GM21381 (cell line): ENCODE results near the gene KIAA1671.

ENCODE experiments used
- ATAC-seq: cut with Tn5 transposase; IDR thresholded peaks from one replicate; pipeline ENCODE4 v1.9.1; 2021; ENCODE audit warnings: mild to moderate bottlenecking, moderate library complexity; ENCODE audit not compliant: unreplicated experiment

KIAA1671 gene

DNA sequence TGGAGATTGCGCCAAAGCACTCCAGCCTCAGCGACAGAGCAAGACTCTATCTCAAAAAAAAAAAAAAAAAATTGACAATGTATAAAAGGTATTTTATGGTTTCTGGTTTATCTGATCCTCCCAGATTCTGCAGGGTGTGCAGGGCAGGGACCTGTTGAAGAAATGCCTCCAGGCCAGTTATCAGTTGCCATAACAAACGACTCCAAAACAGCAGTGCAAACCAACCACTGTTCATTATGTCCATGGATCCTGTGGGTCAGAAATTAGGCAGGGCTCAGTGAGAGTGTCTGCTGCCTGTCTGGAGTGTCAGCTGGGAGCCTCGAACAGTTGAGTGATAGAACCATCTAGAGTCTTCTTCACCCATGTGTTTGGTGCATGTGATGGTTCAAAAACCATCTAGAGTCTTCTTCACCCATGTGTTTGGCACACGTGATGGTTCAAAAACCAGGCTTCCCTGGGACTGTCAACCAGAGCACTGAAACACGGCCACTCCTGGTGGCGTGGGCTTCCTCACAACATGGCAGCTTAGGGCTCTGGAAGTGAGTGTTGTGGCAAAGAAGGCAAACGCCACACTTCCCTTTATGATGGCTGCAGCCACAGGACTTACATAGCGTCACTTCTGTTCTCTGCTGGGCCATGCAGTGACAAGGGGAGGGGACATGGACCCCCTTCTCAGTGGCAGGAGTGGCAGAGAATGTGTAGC is 132.0 kb downstream of the KIAA1671 start:
- no peak for ATAC-seq

DNA sequence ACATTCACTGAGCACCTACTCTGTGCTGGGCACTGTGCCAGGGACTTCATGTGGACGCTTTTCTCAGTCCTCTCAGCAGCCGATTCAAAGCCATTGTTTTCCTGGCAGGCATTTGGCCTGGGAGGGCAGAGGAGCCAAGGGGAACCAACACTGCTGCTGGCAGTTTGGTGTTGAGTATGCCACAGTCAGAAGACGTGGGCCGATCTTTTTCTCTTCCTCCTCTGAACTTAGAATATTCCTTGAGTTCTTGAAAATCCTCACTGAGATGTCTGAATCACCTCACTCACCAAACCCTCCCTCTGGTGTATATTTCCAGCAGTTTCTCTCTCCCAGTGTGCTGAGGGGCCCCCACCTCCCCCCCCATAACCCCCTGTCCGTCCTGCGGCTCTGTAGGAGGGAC is 132.6 kb downstream of the KIAA1671 start:
- ATAC-seq = no peak

DNA sequence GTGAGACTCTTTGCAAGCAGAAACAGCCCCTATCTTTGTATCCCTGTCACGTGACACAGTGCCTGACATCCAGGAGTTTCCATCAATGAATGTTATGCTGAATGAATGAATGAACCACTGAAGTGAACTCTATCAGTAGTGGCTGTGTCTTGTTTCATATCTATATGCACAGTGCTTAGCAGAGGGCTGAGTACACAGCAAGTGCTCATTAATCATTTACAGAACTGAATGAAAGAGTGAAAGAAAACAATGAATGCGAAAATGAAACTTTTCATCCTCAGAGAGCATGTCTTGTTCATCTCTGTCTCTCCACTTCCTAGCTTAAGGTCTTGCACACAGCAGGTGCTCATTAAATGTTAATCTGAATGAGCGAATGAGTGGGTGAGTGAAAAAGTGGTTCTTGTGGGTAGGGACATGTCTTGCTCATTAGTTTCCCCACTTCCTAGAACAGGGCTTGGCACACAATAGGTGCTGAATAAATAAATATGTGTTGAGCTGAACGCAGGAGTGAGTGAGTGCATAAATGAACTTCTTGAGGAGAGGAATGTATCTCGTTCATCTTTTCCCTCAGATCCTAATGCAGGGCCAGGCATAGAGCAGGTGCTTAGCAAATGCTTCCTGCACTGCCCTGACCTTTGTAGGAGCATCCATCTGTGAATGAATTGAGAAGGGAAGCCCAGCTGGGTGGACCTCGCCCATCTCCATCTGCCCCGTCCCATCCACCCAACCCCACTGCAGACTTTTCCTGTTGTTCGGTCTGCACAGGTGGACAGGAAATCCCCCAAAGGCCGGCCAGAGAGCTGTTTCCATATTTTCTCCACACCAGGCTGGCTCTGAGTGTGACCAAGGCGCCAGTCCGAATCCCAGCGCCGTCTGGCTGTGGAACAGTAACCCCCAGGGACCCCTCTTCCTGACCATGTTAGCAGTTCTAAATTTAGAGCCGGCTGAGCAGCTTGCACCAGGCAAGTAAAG is 133.7 kb downstream of the KIAA1671 start:
- peak; percentile 91 for ATAC-seq

- ATAC-seq = no peak
Measured at GRCh38 chr22:25086902-25087282, 134.4 kb downstream of the KIAA1671 start.

DNA sequence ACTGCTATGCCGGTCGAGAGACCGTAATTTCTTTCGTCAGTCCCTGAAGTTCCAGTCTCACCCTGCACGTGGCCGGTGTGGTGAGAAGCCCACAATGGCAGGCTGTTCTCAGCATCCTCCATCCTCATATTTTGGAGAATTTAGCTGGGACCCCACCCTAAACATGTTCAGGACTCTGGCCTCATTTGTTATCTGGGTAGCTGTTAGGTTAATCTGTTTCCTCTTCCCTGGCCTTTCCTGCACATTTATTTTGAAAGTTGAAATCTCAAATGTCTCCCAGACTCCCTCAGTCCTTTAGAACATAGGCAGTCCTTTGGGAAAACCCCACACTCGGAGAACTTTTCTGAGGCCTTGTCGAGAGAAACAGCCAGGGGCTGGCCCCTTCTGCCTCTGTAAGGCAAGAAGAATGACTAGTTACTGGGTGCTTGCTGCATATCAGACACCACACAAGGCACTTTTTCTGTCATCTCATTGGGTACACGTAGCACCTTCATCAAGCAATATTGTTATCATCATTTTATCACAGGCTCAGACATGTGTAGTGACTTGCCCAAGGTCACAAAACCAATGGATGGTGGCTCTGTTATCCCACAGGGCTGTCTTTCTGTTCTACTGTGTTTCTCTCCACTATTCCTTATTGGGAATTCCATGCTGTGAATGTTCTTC is 137.8 kb downstream of the KIAA1671 start:
- no peak for ATAC-seq

DNA sequence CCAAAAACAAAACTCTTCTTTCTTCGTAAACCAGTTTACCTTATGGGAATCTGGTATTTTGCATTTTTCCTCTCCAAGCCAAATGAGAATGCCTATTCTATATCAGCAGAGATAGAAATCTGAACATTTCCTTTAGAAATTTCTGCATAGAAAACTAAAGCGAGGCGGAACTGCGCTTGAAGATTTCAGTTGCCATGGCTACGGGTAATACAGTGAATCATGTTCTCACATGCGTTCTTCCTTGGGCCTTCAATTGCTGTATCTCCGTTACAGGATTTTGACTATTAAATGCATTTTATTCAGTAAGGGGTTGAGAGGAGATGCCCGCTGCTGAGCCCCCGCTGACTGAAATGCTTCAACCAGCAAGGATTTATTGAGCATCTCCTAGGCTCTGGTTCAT is 138.9 kb downstream of the KIAA1671 start:
- ATAC-seq = no peak

GRCh38 chr22:25092119-25092518 is 139.6 kb downstream of the KIAA1671 start:
- no peak for ATAC-seq

GRCh38 chr22:25094579-25094978 is 142.1 kb downstream of the KIAA1671 start:
- no peak for ATAC-seq

- ATAC-seq = no peak
Measured at GRCh38 chr22:25095869-25096268, 143.4 kb downstream of the KIAA1671 start.

GRCh38 chr22:25096638-25097405 is 144.3 kb downstream of the KIAA1671 start:
- no peak for ATAC-seq

DNA sequence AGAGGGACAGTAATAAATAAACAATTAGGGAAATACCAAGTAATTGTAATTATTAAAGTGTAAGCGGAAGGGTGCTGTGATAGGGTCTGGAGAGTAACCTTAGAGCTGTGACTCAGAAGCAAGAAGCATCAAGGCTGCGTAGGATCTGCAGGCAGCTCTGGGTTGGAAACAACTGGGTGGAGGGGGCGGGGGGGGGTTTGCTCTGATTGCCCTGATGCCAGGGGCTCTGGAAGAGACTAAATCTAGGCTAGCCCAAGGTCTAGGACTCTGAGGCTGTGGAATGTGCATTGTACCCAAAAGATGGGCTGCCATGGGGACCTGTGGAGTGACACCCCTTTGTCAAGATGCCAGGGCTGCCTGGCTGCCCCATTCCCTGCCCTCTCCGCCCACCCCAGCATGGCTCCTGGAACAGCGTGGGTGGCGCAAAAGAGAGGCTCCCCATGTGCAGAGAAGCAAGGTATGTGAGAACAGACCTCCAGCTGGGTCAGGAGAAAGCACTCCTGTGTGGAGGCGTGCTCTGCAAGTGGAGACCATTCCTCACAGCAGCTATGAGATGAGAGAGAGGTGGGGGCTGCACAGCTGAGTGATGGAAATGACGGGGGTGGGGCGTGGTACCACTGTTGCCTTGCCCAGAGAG is 146.0 kb downstream of the KIAA1671 start:
- ATAC-seq = no peak

DNA sequence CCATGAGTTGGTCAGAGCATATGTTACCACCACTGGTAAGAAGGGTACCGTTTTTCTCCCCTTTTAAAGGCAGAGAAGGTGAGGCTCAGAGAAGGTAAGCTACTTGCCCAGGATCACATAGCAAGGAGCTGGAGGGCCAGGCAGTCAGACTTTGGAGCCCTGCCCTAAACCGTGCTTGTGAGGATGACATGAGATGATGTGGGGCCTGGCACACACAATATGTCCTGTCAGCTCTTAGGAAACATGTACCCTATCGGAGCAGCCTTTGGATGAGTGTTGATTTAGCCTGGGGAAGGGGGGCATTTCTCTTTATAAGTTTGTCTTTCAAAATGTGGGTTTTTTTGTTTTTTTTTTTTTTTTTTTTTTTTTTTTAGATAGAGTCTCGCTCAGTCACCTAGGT is 146.7 kb downstream of the KIAA1671 start:
- no peak for ATAC-seq

GRCh38 chr22:25100402-25100801 is 147.9 kb downstream of the KIAA1671 start:
- ATAC-seq = no peak

DNA sequence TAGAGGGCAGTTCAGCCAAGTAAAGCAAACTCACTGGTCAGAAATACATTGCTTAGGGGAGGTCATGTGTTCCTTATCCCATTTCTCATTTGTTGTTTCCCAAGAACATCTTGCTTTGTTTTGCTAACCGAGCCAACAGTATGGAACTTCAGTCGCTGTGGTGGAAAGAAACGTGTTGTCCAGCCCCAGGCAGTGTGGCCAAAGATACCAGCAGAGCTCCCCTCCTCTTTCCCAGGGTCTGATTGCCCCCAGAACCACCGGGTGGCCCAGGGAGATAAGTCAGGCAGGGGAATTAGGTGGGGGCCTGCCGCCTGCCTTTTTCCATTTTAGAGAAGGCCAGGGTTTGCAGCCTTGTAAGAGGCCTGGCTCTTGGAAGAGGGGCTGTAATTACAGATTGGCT is 148.4 kb downstream of the KIAA1671 start:
- ATAC-seq = no peak

GRCh38 chr22:25101501-25101900 is 149.0 kb downstream of the KIAA1671 start:
- ATAC-seq = no peak

GRCh38 chr22:25101986-25102385 is 149.5 kb downstream of the KIAA1671 start:
- ATAC-seq = no peak

- no peak for ATAC-seq
Measured at GRCh38 chr22:25102722-25103121, 150.2 kb downstream of the KIAA1671 start.

GRCh38 chr22:25104367-25104766 is 151.9 kb downstream of the KIAA1671 start:
- ATAC-seq = no peak

- no peak for ATAC-seq
Measured at GRCh38 chr22:25105817-25106650, 153.5 kb downstream of the KIAA1671 start.
